ENCODE measurements around the gene ALDH1B1.

The ALDH1B1 gene

GRCh38 chr9:38419181-38419580 lies 26.7 kb downstream of the ALDH1B1 start:
- TF ChIP-seq ZFX (IDR thresholded peaks at IDR 0.05): no peak
- no peak for TF ChIP-seq CTCF (conservative IDR thresholded peaks at IDR 0.05)
- H3K27ac ChIP-seq: no peak overlapping the region

- H3K27ac ChIP-seq: no peak overlapping the region
- TF ChIP-seq CTCF (conservative IDR thresholded peaks at IDR 0.05): no peak
- no peak for TF ChIP-seq ZFX (IDR thresholded peaks at IDR 0.05)
Observed at GRCh38 chr9:38421498-38422211, 29.2 kb downstream of the ALDH1B1 start.

- no peak overlapping the region for H3K27ac ChIP-seq
- TF ChIP-seq CTCF (conservative IDR thresholded peaks at IDR 0.05) (no peak), ZFX (IDR thresholded peaks at IDR 0.05) (no peak)
Observed at GRCh38 chr9:38422555-38423260, 30.2 kb downstream of the ALDH1B1 start.

- H3K27ac ChIP-seq: no peak overlapping the region
- TF ChIP-seq ZFX (IDR thresholded peaks at IDR 0.05) (no peak), CTCF (conservative IDR thresholded peaks at IDR 0.05) (no peak)
Observed at GRCh38 chr9:38423273-38423972, 30.9 kb downstream of the ALDH1B1 start.

- TF ChIP-seq ZFX (IDR thresholded peaks at IDR 0.05) (no peak), CTCF (conservative IDR thresholded peaks at IDR 0.05) (no peak)
- H3K27ac ChIP-seq: no peak within 1 kb of the TSS
Observed at GRCh38 chr9:38423973-38424843, 31.7 kb downstream of the ALDH1B1 start, which contains the start of gene IGFBPL1. TSS of gene IGFBPL1 (minus strand) at chr9:38424454. CDS start at chr9:38424424, 30 bp downstream.

- TF ChIP-seq ZFX (IDR thresholded peaks at IDR 0.05) (no peak), CTCF (conservative IDR thresholded peaks at IDR 0.05) (no peak)
- no peak overlapping the region for H3K27ac ChIP-seq
Observed at GRCh38 chr9:38424918-38425317, 32.4 kb downstream of the ALDH1B1 start.
